Liver (tissue), 9 donors: ENCODE data around the gene TECR. TPM values are rescaled to one million over a fixed set of nuclear protein-coding genes. Genes with fewer than 3 reads are reported as not detected.

Experiments used
- DNase-seq: peaks from one replicate; pipeline ENCODE4 v3.0.0-alpha.2; 2017; ENCODE audit warnings: low spot score
- H3K27ac ChIP-seq, 2 donors: one replicate each; pipeline ENCODE4 v1.7.0; 2013; ENCODE audit warnings: inconsistent platforms in 2 of 2, low read length in 2 of 2, control low read depth in 1 of 2, low read depth in 1 of 2, mild to moderate bottlenecking in 1 of 2
- H3K27me3 ChIP-seq, 4 donors: one replicate each; pipeline versions ENCODE4 v1.6.1 to v1.7.0; 2013; ENCODE audit warnings: low read length in 3 of 4, inconsistent platforms in 1 of 4, mild to moderate bottlenecking in 1 of 4, moderate library complexity in 1 of 4; ENCODE audit not compliant: control insufficient read depth in 4 of 4, insufficient read depth in 4 of 4
- H3K36me3 ChIP-seq, 4 donors: one replicate each; pipeline versions ENCODE4 v1.6.1 to v1.7.0; 2013; ENCODE audit warnings: low read length in 3 of 4, mild to moderate bottlenecking in 3 of 4, low read depth in 1 of 4, moderate library complexity in 1 of 4; ENCODE audit not compliant: control insufficient read depth in 4 of 4, insufficient read depth in 3 of 4
- H3K4me1 ChIP-seq, 4 donors: one replicate each; pipeline versions ENCODE4 v1.6.1 to v1.7.0; 2013; ENCODE audit warnings: low read length in 3 of 4, mild to moderate bottlenecking in 3 of 4, moderate library complexity in 1 of 4; ENCODE audit not compliant: control insufficient read depth in 4 of 4, insufficient read depth in 4 of 4
- H3K4me3 ChIP-seq, 3 donors: one replicate each; pipeline versions ENCODE4 v1.6.1 to v1.7.0; 2013; ENCODE audit warnings: low read length in 3 of 3, control low read depth in 1 of 3, low read depth in 1 of 3, mild to moderate bottlenecking in 1 of 3
- H3K9ac ChIP-seq, 2 donors: one replicate each; pipeline ENCODE4 v1.7.0; 2013; ENCODE audit warnings: low read length in 2 of 2, mild to moderate bottlenecking in 2 of 2, moderate library complexity in 2 of 2, control low read depth in 1 of 2, low read depth in 1 of 2
- H3K9me3 ChIP-seq, 4 donors: one replicate each; pipeline versions ENCODE4 v1.6.1 to v1.7.0; 2013; ENCODE audit warnings: low read length in 3 of 4; ENCODE audit not compliant: control insufficient read depth in 4 of 4
- EGR1 ChIP-seq, 2 donors: IDR thresholded peaks; 2 replicates each; pipeline ENCODE4 v1.6.1; 2016 to 2018; ENCODE audit warnings: antibody characterized with exemption in 2 of 2, low read depth in 2 of 2
- FOXA1 ChIP-seq: IDR thresholded peaks from 2 replicates; pipeline ENCODE4 v1.6.1; 2016; ENCODE audit warnings: antibody characterized with exemption
- FOXA2 ChIP-seq: IDR thresholded peaks from 2 replicates; pipeline ENCODE4 v1.6.1; 2016; ENCODE audit warnings: antibody characterized with exemption
- GABPA ChIP-seq, 2 donors: IDR thresholded peaks in 1 of 2; conservative IDR thresholded peaks in 1 of 2; 2 replicates each; pipeline ENCODE4 v1.6.1; 2016; ENCODE audit warnings: antibody characterized with exemption in 2 of 2, mild to moderate bottlenecking in 1 of 2, moderate library complexity in 1 of 2
- HNF4A ChIP-seq, 2 donors: conservative IDR thresholded peaks; 2 replicates each; pipeline ENCODE4 v1.6.1; 2016; ENCODE audit warnings: antibody characterized with exemption in 2 of 2, mild to moderate bottlenecking in 2 of 2
- HNF4G ChIP-seq: IDR thresholded peaks from 2 replicates; pipeline ENCODE4 v1.6.1; 2016; ENCODE audit warnings: antibody characterized with exemption
- JUND ChIP-seq, 2 donors: IDR thresholded peaks; 2 replicates each; pipeline ENCODE4 v1.6.1; 2016; ENCODE audit warnings: antibody characterized with exemption in 2 of 2
- NR2F2 ChIP-seq: IDR thresholded peaks from 2 replicates; pipeline ENCODE4 v1.6.1; 2016; ENCODE audit warnings: antibody characterized with exemption
- RAD21 ChIP-seq, 2 donors: IDR thresholded peaks; 2 replicates each; pipeline ENCODE4 v1.6.1; 2016; ENCODE audit warnings: antibody characterized with exemption in 2 of 2, mild to moderate bottlenecking in 2 of 2
- RXRA ChIP-seq, 2 donors: IDR thresholded peaks; 2 replicates each; pipeline ENCODE4 v1.6.1; 2017 to 2018; ENCODE audit warnings: antibody characterized with exemption in 2 of 2, mild to moderate bottlenecking in 1 of 2
- SP1 ChIP-seq: IDR thresholded peaks from 2 replicates; pipeline ENCODE4 v1.6.1; 2018; ENCODE audit warnings: antibody characterized with exemption, mild to moderate bottlenecking
- TAF1 ChIP-seq: conservative IDR thresholded peaks from 2 replicates; pipeline ENCODE4 v1.6.1; 2016; ENCODE audit warnings: antibody characterized with exemption, mild to moderate bottlenecking
- YY1 ChIP-seq: IDR thresholded peaks from 2 replicates; pipeline ENCODE4 v1.6.1; 2016; ENCODE audit warnings: antibody characterized with exemption, mild to moderate bottlenecking
- WGBS: extraction: QIAGEN DNeasy Blood & Tissue Kit; methylation state at CpG from one replicate; pipeline ENCODE4 v1.1.7; 2013; 5-methylcytosine and 5-hydroxymethylcytosine counted together
- polyA plus RNA-seq, 2 donors: library from polyadenylated mRNA; stranded (reverse) in 1 of 2; unstranded in 1 of 2; fragments of 200-250 nt in 1 of 2; fragments of >200 nt in 1 of 2; fragmentation: Nextera tagmentation in 1 of 2; extraction: Ambion mirVana in 1 of 2; gene quantifications; one replicate each; pipeline versions ENCODE4 v1.2.1 to v1.2.3, GENCODE V29; 2013 to 2015
- total RNA-seq, 2 donors: library from RNA; depleted of rRNA; stranded (reverse); fragments of >200 nt; gene quantifications; one replicate each; pipeline ENCODE4 v1.2.3, GENCODE V29; 2014
- TF ChIP-seq, protein P1 (sequence below): IDR thresholded peaks from 2 replicates; pipeline ENCODE4 v1.6.1; 2016; ENCODE audit warnings: antibody characterized with exemption
- TF ChIP-seq, protein P2 (sequence below): IDR thresholded peaks from 2 replicates; pipeline ENCODE4 v1.6.1; 2016; ENCODE audit warnings: antibody characterized with exemption, mild to moderate bottlenecking
- TF ChIP-seq, protein P3 (sequence below): IDR thresholded peaks from 2 replicates; pipeline ENCODE4 v1.6.1; 2016; ENCODE audit warnings: antibody characterized with exemption
- TF ChIP-seq, protein P4 (sequence below): IDR thresholded peaks from 2 replicates; pipeline ENCODE4 v1.6.1; 2016; ENCODE audit warnings: antibody characterized with exemption
- TF ChIP-seq, protein P5 (sequence below): fragments of 150-350 bp; IDR thresholded peaks from 2 replicates; pipeline ENCODE4 v1.5.1; 2017; ENCODE audit warnings: improper control_type of control experiment, low read depth, low read length; ENCODE audit not compliant: missing input control
- donor health status: healthy.
- donor health status: healthy.
- donor health status: healthy.
- donor health status: healthy.
- donor health status: healthy.

Gene TECR
- total and polyA plus RNA-seq, 4 donors: 26.4 to 157 (median 60.8) TPM

DNA sequence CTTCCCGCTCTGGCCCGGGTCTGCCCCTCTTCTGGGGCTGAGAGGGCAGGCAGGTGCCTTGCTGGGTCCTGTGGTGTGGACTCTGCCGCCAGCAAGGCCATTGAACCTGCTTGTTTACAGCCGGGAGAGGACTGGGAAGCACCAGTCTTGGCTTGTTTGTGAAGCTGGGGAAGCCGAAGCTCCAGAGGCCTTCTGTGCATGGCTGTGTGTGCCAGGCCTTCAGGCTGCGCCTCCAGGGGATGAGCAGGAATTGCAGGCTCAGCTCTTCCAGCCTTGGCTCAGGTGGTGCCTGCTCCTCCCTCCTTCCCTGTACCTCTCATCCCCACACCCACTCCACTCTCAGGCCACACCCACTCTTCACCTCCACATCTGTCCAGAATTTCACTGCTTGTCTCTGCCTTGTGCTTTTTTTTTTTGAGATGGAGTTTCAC is 25.0 kb downstream of the TECR start:
- Histone ChIP-seq H3K4me1 (peaks cover 25 to 54% (median 42%) of the 10 kb centered on the region in 4 donors), H3K9me3 (no peaks in the 10 kb centered on the region), H3K4me3 (no peak overlapping the region), H3K27ac (peak overlapping the region; percentile 80 to 92), H3K27me3 (no peaks in the 10 kb centered on the region), H3K36me3 (peaks cover 0 to 3% (median 0%) of the 10 kb centered on the region in 4 donors), H3K9ac (no peak overlapping the region)
- peak; percentile 63 for TF ChIP-seq FOXA1
- TF ChIP-seq JUND (IDR thresholded peaks at IDR 0.05): no peak
- peak; percentile 68 for TF ChIP-seq SP1
- TF ChIP-seq, protein P1, sequence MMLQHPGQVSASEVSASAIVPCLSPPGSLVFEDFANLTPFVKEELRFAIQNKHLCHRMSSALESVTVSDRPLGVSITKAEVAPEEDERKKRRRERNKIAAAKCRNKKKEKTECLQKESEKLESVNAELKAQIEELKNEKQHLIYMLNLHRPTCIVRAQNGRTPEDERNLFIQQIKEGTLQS: no peak
- TF ChIP-seq NR2F2: no peak
- TF ChIP-seq HNF4A (conservative IDR thresholded peaks at IDR 0.05): peak; percentile 72 to 78
- peak; percentile 93 to 95 for TF ChIP-seq RXRA (IDR thresholded peaks at IDR 0.05)
- peak; percentile 41 for TF ChIP-seq YY1
- TF ChIP-seq, protein P2, sequence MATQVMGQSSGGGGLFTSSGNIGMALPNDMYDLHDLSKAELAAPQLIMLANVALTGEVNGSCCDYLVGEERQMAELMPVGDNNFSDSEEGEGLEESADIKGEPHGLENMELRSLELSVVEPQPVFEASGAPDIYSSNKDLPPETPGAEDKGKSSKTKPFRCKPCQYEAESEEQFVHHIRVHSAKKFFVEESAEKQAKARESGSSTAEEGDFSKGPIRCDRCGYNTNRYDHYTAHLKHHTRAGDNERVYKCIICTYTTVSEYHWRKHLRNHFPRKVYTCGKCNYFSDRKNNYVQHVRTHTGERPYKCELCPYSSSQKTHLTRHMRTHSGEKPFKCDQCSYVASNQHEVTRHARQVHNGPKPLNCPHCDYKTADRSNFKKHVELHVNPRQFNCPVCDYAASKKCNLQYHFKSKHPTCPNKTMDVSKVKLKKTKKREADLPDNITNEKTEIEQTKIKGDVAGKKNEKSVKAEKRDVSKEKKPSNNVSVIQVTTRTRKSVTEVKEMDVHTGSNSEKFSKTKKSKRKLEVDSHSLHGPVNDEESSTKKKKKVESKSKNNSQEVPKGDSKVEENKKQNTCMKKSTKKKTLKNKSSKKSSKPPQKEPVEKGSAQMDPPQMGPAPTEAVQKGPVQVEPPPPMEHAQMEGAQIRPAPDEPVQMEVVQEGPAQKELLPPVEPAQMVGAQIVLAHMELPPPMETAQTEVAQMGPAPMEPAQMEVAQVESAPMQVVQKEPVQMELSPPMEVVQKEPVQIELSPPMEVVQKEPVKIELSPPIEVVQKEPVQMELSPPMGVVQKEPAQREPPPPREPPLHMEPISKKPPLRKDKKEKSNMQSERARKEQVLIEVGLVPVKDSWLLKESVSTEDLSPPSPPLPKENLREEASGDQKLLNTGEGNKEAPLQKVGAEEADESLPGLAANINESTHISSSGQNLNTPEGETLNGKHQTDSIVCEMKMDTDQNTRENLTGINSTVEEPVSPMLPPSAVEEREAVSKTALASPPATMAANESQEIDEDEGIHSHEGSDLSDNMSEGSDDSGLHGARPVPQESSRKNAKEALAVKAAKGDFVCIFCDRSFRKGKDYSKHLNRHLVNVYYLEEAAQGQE: no peak
- TF ChIP-seq RAD21 (IDR thresholded peaks at IDR 0.05): peak in 1 of 2 donors; percentile 50
- no peak for TF ChIP-seq EGR1 (IDR thresholded peaks at IDR 0.05; ENCODE audit: low read depth in 2 of 2)
- TF ChIP-seq GABPA (IDR thresholded peaks at IDR 0.05 in 1 of 2, conservative IDR thresholded peaks at IDR 0.05 in 1 of 2): peak in 1 of 2 donors; percentile 37
- no peak for TF ChIP-seq TAF1
- TF ChIP-seq, protein P3, sequence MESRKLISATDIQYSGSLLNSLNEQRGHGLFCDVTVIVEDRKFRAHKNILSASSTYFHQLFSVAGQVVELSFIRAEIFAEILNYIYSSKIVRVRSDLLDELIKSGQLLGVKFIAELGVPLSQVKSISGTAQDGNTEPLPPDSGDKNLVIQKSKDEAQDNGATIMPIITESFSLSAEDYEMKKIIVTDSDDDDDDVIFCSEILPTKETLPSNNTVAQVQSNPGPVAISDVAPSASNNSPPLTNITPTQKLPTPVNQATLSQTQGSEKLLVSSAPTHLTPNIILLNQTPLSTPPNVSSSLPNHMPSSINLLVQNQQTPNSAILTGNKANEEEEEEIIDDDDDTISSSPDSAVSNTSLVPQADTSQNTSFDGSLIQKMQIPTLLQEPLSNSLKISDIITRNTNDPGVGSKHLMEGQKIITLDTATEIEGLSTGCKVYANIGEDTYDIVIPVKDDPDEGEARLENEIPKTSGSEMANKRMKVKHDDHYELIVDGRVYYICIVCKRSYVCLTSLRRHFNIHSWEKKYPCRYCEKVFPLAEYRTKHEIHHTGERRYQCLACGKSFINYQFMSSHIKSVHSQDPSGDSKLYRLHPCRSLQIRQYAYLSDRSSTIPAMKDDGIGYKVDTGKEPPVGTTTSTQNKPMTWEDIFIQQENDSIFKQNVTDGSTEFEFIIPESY: no peak
- TF ChIP-seq, protein P4, sequence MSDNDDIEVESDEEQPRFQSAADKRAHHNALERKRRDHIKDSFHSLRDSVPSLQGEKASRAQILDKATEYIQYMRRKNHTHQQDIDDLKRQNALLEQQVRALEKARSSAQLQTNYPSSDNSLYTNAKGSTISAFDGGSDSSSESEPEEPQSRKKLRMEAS: no peak
- peak; percentile 80 for TF ChIP-seq FOXA2
- TF ChIP-seq, protein P5, sequence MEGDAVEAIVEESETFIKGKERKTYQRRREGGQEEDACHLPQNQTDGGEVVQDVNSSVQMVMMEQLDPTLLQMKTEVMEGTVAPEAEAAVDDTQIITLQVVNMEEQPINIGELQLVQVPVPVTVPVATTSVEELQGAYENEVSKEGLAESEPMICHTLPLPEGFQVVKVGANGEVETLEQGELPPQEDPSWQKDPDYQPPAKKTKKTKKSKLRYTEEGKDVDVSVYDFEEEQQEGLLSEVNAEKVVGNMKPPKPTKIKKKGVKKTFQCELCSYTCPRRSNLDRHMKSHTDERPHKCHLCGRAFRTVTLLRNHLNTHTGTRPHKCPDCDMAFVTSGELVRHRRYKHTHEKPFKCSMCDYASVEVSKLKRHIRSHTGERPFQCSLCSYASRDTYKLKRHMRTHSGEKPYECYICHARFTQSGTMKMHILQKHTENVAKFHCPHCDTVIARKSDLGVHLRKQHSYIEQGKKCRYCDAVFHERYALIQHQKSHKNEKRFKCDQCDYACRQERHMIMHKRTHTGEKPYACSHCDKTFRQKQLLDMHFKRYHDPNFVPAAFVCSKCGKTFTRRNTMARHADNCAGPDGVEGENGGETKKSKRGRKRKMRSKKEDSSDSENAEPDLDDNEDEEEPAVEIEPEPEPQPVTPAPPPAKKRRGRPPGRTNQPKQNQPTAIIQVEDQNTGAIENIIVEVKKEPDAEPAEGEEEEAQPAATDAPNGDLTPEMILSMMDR: peak; percentile 33
- no peak for TF ChIP-seq HNF4G
- 23% methylated on average over 6 of the region's 6 CpGs for WGBS
- DNase-seq: peak; percentile 50
